VCaP (cell line): ENCODE measurements around the gene DNAJC11.

Source experiments
- H3K27ac ChIP-seq: fragments of 450-650 bp; 2 replicates; pipeline ENCODE4 v1.5.1; 2017
- TF ChIP-seq, protein P1 (sequence below): fragments of 450-650 bp; conservative IDR thresholded peaks from 2 replicates; pipeline ENCODE4 v1.5.1; 2017; ENCODE audit warnings: mild to moderate bottlenecking, moderate library complexity

DNAJC11 gene

DNA sequence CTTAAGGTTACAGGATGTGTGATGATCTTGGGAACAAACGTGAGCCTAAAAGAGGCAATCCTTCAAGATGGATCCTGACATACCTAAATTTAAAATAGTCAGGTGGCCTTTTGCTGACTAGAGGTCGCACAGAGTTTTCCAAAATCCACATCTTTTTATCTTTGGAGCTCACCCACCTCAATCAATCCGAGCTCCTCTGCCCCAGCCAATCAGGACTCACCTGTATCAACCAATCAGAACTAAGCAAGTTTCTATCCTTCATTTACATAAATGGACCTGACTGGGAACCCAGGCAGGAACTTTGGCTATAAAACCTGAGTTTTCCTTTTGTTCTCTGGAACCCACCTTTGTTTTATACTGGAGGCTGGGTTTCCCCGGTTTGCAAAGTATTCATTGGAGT, 16.2 kb downstream of the DNAJC11 start:
- TF ChIP-seq, protein P1, sequence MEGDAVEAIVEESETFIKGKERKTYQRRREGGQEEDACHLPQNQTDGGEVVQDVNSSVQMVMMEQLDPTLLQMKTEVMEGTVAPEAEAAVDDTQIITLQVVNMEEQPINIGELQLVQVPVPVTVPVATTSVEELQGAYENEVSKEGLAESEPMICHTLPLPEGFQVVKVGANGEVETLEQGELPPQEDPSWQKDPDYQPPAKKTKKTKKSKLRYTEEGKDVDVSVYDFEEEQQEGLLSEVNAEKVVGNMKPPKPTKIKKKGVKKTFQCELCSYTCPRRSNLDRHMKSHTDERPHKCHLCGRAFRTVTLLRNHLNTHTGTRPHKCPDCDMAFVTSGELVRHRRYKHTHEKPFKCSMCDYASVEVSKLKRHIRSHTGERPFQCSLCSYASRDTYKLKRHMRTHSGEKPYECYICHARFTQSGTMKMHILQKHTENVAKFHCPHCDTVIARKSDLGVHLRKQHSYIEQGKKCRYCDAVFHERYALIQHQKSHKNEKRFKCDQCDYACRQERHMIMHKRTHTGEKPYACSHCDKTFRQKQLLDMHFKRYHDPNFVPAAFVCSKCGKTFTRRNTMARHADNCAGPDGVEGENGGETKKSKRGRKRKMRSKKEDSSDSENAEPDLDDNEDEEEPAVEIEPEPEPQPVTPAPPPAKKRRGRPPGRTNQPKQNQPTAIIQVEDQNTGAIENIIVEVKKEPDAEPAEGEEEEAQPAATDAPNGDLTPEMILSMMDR = no peak
- H3K27ac ChIP-seq = no peak overlapping the region

DNA sequence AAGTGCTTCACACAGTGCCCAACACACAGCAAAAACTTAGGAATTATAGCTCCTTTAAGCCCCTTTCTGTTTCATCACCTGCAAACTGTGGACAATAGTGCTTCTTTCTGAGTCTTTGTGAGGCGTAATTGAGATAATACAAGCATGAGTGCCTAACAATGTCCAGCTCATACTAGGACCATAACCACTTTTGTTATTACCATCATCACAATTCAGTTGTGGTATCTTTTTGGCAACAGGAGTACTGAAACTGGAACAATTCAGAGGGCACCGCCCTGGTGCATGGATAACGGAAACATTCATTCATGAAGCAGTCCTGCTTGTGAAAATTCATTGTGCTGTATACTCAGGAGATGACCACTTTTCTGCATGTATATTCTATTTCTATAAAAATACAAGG, 18.2 kb downstream of the DNAJC11 start:
- no peak overlapping the region for H3K27ac ChIP-seq
- TF ChIP-seq, protein P1 = no peak

DNA sequence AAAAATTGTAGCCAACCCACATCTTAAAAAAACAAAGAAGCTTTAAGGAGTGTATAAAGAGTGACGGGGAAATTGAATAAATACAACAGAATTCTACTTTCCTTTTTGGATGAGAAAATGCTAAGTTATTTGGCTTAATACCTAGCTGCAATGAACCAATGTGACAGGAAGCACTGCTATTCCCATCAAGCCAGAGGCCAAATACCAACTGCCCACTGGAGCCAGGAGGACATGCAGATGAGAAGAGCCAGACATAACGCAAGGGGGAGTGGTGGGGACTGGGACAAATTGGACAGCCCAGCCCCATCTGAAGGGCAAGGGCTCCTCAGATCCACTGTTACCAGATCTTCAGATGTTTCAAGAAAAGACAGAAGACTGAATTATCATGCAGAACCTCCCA, 25.7 kb downstream of the DNAJC11 start:
- TF ChIP-seq, protein P1 = no peak
- no peak overlapping the region for H3K27ac ChIP-seq

- TF ChIP-seq, protein P1 = no peak
- H3K27ac ChIP-seq = no peak overlapping the region
These were observed 26.8 kb downstream of the DNAJC11 start for GRCh38 chr1:6674771-6675170.

DNA sequence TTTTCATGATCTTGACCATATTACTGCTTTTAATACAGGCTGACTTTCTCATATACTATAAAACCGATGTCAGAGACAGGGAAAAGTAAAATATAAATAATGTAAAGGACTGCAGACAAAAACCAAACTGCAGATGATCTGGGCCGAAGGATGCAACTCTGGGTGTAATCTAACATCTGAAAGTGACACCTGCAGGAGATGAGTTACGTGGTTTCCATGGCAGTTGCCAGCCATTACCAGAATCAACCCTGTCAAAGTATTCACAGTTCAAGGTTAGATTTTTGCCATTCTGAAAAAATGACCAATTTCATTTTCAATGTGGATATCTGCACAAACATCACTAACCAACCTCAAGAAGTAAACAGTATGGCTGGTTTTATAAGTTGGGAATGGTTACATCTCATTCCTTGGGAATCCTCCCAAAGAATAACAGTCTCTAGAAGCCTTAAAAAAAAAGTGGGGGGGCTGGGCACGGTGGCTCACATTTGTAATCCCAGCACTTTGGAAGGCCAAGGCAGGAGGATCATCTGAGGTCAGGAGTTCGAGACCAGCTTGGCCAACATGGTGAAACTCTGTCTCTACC, 27.7 kb downstream of the DNAJC11 start:
- TF ChIP-seq, protein P1 = no peak
- no peak overlapping the region for H3K27ac ChIP-seq

DNA sequence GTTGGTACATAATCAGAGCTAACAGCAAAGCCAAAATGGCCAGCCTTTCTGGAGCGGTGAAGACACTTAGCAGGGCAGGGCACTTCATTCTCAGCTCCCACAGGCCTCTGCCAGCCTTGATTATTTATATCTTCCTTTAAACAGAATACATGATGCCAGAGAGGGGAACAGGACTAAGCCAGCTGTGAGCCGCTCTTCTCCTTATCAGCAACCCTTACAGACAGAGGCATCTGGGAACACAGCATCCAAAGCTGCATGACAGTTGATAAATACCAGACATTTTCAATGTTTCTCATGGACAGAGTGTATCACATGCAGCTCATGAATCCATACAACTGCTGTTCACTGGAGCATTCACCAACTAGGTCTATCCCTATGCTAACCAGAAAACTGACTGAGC, 29.1 kb downstream of the DNAJC11 start:
- no peak overlapping the region for H3K27ac ChIP-seq
- TF ChIP-seq, protein P1 = no peak

DNA sequence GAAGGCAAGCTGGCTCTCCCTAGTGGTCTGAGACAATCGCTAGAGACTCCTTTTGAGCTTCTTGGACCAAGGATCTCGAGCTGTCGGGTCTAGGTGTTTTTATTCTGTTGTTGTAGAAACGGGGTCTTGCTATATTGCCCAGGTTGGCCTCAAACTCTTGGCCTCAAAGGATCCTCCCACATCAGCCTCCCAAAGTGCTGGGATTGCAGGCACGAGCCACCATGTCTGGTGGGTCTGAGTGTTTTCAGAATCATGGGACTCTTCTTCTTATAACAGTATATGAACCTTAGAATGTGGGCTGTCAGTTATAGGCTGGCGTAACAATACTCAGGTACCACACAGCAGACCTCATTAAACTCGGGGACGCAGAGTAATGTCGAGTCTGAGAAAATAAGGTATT, 33.1 kb downstream of the DNAJC11 start:
- no peak overlapping the region for H3K27ac ChIP-seq
- TF ChIP-seq, protein P1 = no peak
